ENCODE measurements around the gene APLP2.

GRCh38 chr11:130139401-130139800 is 69.7 kb downstream of the APLP2 start:
- TF ChIP-seq CTCF (IDR thresholded peaks at IDR 0.05) (no peak), POLR2A (IDR thresholded peaks at IDR 0.05) (no peak)

Data from testis (tissue), 2 donors.